Measurements from ENCODE around the gene LCT.
A peak's percentile ranks its signal among the peaks of the same experiment; 100 is the strongest.
"Not testable (repeated sequence)": the region's sequence is repeated elsewhere in the genome, so short reads cannot be mapped to it uniquely, and the experiment has no call there.

Gene LCT

DNA sequence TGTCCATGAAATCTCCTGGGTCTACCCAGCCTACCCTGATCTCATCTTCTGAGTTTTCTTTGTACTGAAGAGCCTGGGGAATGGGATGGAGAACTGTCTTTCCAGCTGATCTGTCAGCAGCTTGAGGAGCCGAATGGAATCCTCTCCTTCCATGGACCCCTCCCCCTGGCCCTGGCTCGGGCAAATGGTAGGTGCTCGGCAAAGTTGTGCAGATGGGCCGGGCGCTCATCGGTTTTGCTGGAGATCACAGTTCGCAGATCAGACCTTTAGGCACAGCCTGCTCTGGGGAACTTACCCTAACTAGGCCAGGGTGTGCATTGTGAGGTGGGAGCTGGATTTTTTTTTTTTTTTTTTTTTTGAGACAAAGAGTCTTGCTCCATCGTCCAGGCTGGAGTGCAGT lies 40.4 kb downstream of the LCT start:
- DNase-seq = no peak

DNA sequence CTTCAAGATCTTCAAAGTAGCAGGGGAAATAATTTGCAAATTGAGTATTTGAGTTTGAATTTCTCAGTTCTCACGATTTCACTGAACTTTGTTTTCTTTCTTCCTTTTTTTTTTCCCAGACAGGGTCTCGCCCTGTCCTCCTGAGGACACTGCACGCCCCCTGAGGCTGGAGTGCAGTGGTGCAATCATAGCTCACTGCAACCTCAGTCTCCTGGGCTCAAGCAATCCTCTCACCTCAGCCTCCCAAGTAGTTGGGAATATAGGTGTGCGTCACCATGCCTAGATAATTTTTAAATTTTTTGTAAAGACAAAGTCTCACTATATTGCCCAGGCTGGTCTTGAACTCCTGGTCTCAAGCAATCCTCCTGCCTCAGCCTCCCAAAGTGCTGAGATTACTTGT lies 41.3 kb downstream of the LCT start:
- DNase-seq = not testable (repeated sequence)

DNA sequence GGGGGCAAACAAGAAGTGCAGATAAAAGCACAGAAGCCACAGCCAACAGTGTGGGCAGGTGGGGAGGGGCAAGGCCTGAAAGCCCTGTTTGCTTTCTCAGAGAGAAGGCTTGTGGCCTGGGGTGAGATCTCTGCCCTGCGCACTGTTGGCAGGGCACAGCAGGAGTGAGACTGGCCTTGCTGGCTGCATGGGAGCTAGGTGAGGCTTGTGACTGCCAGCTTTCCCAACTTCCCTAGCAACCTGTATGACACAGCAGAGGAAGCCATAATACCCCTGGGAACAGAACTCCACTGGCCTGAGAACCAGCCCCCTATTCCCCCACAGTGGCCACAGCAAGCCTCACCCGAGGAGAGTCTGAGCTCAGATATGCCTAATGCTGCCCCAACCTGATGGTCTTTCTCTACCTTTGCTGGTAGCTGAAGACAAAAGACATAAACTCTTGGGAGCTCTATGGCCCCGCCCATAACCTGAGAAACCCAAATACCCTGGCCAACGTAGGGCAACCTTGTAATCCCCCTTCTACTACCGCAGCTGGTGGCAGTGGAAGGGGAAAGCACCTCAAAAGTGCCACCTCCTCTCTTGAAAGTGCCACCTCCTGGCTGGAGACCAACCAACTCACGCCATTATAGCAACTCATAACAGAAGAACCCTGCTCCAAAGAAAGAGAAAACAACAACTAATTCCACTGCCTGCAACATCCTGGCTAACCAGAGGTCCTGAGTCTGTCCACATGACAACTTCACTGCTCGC lies 44.4 kb downstream of the LCT start:
- no peak for DNase-seq

DNA sequence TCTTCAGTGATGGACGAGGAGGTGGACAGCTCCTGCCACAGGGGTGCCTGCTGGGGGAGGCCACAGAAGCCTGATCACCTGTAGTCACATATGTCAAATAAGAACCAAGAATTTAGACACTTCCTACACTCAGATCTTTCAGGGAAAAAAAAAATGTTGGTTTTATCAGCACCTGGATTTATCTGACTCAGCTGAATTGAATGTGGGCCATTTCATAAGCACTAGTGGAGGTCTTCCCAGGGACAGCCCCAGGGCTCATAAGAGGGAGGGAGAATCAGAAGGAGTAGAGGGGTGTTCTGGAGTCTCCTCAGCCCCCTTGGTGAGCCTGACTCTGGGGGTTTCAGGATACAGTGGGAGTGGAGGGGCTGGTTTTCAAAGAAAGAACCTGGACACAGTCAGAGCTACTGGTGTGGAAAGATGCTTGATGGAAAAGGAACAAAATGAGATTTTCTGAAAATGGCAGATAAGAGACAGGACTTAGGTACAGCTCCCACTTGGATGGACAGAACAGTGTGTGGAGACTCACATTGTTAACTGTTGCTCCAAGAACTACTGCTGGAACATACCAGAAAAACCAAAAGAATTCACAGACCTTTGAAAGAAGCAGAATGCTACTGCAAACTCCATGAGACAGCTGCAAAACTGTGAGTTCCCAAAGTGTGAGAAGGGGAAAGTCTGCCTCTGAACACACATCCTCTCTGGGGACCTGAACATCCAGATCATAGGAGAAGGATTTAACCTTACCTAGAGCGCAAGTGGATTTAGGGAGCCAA lies 45.4 kb downstream of the LCT start:
- no peak for DNase-seq

DNA sequence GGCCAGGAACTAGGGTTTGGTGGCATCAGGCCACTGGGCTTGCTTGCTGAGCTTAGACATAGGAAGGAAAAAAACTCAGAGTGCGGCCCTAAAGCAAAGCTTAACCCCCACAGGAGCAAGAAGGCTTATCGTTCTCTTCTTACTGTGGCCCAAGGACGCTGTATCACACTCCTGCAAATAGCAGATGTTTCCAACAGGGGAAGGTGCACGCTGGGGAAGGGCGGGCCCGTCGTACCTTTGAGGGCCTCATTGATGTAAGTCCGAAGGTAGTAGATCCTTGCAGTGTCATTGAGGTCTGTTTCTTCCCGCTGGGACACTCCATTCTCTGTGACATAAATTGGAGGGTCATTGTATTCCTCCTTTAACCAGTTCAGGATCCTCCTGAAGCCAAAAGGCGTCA lies 46.6 kb downstream of the LCT start:
- no peak for DNase-seq

DNA sequence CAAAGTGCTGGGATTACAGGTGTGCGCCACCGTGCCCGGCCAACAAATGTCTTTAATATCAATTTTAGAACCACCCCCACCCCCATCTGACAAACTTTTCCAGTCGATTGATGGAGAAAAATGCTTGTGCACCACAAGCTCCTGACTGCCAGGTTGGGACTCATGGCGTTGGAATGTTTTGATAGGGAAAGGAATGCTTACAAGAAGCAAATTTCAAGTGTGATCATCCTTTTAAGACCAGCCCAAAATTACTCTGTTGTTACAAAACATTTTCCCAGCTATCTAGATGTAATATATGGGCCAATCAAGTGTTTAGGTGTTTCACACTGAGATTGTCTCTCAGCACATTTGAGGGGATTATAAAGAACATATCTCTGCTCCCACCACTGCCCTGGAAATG lies 50.2 kb downstream of the LCT start:
- DNase-seq = no peak

DNA sequence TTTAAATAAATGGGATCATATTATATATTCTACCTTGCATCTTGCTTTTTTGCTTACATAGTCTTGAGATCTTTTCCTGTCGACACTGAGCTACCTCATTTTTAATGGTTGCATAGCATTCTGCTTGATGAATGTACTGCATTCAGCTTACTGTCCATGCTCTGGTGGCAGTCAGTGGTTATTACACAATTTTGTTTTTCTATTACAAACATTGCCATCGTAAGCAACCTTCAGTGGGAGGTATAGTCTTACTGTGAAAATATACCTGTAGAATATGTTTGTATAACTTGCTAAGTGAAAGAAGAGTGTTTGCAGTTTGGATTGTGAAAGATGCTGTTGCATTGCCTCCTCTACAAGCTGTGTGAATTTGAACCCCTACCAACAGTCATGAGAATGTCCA lies 52.0 kb downstream of the LCT start:
- no peak for DNase-seq

DNA sequence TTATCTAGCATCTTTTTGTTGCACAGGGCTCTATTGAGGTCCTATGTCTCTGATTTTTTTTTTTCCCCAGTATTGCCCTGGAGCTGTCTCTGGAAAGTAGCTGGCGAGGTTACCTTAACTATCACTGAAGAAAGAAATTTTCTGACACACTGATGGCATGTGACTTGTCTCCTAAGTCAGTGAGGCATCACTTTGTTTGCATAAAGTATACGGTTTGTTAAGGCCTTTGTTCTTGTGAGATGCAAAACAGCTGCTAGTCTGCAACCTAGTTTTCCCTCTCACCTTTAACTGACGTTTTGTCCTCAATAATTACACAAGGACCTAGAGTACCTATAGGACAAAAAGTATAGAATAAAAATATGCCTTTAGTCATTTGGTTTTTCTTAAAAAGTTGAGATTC lies 53.5 kb downstream of the LCT start:
- no peak for DNase-seq

DNA sequence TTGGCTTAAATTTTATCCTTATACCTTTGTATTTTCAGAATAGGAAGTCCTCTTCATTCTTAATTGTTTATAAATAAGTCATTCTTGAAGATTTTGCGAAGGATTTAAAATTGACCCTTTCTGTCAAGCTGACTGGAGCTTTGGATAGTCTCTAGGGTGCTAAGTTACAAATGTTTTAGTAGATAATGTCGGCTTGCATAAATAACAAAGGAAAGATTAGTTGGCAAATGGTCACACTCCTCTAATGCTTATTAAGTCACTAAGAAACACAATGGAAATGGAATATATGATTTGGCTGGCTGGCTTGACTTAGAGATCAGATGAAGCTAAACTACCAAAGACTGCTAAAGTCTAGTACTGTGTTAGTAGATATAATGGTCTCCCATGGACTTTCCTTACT lies 54.8 kb downstream of the LCT start:
- DNase-seq = no peak

DNA sequence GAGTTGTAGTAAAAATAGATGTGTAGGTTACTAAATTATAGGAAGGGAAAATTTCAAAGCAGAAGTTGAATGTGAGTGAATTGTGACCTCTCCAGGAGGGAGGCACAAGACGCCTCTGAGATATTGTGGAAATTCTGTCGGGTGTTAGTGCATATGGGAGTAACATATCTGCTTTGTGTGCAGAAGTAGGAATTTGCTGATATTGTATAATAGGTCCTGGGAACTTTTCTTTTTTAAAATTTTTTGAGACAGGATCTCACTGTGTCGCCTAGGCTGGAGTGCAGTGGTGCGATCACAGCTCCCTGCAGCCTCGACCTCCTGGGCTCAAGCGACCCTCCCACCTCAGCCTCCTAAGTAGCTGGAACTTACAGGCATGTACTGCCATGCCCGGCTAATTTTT lies 60.6 kb downstream of the LCT start:
- no peak for DNase-seq

DNA sequence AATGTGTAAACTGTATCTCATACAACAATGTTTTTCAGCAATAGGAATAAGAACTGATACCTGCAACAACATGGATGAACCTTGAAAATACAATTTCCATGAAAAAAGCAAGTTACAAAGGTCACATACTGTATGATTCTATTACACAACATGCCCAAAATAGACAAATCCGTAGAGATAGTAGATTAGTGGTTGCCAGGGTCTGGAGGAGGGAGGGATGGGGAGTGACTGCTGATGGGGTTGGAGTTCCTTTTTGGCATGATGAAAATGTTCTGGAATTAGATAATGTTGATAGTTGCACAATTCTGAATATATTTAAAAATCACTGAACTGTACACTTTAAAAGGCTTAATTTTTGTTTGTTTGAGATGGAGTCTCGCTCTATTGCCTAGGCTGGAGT lies 61.6 kb downstream of the LCT start:
- no peak for DNase-seq

DNA sequence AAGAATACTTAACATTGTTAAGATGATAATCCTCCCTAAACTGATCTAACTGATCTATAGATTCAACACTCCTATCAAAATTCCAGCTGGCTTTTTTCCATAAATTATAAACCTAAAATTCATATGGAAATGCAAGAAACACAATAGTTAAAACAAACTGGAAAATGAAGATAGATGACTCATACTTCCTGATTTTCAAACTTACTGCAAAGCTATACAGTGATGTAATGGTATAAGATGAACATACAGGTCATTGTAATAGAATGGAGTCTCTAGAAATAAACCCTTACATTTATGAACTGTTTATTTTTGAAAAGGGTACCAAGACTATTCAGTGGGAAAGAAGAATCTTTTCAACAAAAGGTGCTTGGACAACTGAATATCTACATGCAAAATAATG lies 63.1 kb downstream of the LCT start:
- DNase-seq = no peak

DNA sequence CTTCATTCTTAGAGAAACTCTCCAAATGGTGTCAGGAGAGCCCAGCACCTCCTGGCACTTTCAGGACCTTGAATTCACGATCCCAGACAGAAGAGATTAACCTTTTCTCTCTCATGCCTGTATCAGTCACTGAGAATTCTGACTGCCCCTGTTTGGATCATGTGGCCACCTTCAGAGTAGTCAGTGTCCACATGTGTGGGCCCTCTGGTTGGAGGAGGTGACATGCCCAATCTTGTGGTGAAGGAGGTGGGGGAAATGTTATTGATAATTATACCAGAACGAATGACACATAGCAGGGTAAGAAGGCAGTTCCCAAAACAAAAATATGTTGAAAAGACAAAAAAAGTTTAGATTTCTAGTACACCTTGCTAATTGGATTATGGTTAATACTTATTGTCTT lies 63.7 kb downstream of the LCT start:
- no peak for DNase-seq

DNA sequence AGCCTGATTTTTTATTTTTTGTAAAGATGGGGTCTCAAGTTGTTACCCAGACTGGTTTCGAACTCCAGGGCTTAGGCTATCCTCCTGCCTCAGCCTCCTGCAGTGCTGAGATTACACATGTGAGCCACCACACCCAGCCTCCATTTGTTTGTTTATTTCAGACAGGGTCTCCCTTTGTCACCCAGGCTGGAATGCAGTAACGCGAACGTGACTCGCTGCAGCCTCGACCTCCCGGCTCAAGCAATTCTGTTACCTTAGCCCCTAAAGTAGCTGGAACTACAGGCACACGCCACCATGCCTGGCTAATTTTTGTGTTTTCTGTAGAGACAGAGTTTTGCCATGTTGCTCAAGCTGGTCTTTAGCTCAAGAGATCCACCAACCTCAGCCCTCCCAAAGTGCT lies 68.1 kb downstream of the LCT start:
- no peak for DNase-seq

DNA sequence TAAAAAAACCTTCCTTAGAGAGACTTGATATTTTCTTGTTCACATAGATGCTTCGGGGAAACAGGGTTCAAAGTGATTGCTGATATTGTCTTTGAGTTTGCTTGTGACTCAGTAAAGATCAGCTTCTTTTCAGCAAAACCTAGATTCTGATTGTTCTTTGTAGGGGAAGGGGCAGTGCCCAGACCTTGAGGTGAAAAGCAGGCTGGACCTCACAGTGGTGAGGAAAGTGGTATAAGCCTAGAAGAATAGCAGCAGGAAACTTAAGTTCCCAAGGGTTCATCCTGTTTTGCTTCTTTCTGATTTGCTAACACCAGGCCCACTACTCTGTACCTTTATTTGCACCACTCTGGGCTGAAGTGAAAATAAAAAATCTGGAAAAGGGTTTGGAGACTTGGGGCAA lies 74.5 kb downstream of the LCT start:
- DNase-seq = no peak

DNA sequence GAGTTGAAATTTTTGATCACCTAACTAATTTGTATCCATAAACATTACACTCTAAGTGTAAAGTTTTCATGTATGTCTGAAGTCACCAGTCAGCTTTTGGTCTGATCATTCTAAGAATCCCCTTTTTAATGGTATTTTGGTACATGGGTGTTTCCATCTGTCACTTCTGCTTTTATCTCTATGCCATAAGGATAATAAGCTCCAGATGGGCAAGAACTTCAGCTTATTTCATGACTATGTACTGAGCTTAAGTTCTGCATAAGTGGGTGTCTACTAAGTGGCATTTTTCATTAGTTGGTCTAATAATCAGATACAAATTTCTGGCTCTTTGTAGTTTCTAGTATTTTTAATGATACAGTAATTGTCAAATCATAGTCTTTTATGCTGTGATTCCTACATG lies 75.0 kb downstream of the LCT start:
- DNase-seq = no peak

DNA sequence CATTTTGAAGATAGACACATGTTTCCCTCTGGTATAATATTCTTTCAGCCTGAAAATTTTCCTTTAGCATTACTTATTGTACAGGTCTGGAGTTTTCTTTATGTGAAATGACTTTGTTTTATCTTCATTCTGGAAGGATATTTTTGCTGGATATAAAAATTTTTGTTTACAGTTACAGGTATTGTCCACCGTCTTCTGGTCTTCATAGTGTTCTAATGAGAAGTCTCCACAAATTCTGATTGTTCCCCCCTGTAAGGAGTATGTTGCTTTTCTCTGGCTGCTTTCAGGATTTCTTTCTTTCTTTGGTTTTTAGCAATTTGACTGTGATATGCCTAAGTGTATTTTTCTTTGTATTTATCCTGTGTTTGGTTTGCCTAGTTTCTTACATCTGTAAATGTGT lies 80.3 kb downstream of the LCT start:
- no peak for DNase-seq

DNA sequence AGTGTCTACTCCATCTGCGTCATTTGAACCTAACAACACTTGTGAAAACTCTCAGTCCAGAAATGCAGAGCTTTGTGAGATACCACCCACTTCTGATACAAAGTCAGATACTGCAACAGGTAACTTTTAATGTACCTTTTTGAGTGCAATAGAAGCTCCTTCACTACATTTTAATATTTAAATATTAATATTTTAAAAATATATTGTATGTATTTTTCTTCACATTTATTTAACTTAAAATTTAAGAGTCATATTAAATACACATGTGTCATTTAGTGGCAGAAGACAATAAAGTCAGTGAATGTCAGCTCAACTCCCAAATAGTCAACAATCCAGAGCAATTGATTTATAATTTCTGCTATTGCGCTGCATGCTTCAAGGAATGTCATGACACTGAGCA lies 81.4 kb downstream of the LCT start:
- no peak for DNase-seq

DNA sequence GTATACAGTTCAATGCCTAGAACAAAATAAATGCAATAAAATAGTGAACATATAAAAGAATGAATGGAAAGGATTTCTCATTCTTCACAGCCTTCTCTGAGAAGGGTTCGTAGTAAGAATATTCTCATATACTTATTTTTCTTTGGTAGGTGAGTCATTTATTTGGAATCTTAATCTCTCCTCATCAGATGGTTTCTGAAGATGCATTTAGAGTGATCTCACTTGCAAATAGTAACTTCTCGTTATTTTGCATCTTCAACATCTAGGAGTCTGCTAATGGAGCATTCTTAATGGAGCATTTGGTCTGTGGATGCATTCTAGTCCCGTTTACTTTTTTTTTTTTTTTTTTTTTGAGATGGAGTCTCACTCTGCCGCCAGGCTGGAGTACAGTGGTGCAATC lies 91.4 kb downstream of the LCT start:
- DNase-seq = no peak

DNA sequence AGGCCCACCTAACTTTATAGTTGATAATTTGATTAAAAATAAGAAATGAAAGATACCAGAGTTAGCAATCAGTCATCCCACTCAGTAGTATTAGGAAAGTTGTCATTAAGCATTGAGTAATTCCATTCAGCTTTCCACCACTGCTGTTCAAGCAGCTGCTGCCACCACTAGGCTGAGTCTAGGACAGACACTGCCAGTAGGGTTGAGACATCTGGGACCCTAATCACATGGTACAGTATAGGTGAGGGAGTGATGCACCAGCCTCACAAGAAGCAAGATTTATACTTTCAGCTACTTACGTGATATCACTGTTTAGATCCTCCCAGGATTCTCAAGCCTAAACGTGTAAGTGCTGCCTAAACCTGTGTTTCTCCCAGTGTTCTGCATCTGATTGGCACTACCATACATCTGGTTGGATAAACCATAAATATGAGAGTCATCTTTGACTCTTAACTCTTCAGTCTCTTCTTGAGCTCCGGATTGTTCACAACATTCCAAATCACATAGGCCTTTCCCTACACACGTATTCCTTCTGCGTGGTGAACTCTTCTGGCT lies 92.1 kb downstream of the LCT start:
- DNase-seq = no peak

DNA sequence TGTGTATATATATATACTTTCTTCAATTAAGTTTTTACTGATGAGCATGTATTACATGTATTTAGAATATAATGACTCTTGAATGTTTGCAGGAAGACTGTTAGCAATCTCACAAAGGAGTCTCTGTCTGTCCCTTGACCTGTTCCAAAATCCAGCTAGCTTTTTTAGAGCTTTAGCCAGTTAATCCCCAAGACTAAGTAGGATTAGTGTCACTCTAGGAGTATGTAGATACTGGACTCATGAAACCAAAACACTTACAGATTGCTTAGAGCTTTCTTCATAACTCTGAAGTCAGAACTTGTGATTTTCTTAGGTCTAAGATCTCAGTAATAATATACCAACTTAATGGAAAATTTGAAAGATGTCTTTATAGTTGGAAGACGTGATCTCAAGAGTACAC lies 93.1 kb downstream of the LCT start:
- DNase-seq = no peak

DNA sequence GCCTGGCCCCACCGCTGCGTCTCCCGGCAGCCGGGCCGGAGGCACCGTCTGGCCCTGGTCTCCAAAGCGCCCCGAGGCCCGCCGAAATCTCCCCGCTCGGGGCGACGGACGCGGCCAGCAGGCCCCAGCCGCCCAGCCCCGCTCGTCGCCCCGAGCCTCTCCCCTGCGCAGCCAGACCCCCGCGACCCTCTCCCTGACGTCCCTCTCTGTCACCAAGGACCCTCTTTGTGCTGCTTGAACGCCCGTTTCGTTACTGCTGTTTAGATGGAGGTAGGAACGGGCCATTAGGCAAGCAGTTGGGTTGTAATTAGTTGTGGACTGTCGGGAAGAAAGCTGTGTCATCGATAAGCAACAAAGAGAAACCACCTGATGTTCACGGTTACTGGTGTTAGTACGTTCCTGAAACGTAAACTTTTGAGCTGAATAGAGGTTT lies 94.6 kb downstream of the LCT start:
- DNase-seq = peak; percentile 30

DNA sequence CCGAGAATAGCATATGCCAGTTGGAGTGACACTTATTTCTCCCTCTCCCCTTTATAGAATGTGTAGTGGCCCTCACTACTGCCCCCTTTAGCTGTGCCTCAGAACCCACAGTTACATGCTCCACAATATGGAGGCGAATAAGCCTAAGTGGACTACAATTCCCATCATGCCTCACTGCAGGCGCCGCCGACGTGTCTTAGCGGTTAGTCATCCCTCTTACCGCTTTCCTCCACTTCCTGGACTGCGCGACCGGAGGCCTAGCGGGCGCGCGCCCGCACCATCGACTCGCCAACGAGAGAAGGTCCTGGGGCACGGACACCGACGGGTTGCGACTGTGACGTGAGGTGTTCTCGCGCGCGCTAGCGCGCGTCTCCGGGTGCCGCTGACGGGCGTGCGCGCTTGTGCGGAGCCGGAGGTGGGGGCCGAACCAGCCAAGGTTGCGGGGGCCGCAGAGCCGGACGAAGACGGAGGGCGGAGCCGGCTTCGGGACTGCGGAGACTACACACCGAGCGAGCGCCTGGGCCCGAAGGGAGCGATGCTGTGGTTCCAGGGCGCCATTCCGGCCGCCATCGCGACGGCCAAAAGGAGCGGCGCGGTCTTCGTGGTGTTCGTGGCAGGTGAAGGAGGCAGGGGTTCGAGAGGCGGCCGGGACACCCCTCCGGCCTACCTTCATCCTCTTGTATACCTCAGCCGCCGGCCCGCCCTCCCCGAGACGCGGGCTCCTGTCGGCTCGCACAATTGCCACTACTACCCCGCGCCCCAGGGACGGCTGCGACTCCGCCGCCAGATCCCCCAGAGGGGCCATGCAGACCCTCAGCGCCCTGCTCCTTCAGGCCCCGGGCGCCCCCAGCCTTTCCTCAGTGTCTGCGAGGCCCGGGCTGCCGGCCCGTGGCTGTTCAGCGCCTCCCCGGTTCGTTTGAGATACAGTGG lies 95.3 kb downstream of the LCT start, which contains the start of gene UBXN4:
TSS of gene UBXN4 (plus strand) at position 461 of the 930 bp plus-strand sequence. CDS start at position 536, 75 bp downstream.
- DNase-seq = peak; percentile 93
